Central memory CD8-positive, alpha-beta T cell (primary cell): ENCODE results near the gene SC5D.

Source experiments
- ATAC-seq: fragments of 150-1000 bp; cut with Tn5 transposase; replicated peaks from 2 replicates; pipeline ENCODE4 v1.10.0; 2022; ENCODE audit warnings: mild to moderate bottlenecking, moderate FRiP score, moderate number of reproducible peaks; ENCODE audit not compliant: poor library complexity, severe bottlenecking; ENCODE audit errors: extremely low read depth
- DNase-seq, 2 donors: peaks; one replicate each; pipeline ENCODE4 v3.0.0; 2021; ENCODE audit warnings: low spot score in 2 of 2
- H3K27ac Mint-ChIP-seq: one replicate; pipeline ENCODE4 v1.8.0; 2022; ENCODE audit warnings: low read depth, mild to moderate bottlenecking, moderate library complexity, mixed read lengths
- H3K27me3 Mint-ChIP-seq: one replicate; pipeline ENCODE4 v1.8.0; 2022; ENCODE audit warnings: mixed read lengths
- H3K36me3 Mint-ChIP-seq: one replicate; pipeline ENCODE4 v1.8.0; 2022; ENCODE audit warnings: mild to moderate bottlenecking, moderate library complexity, mixed read lengths; ENCODE audit not compliant: insufficient read depth
- H3K4me1 Mint-ChIP-seq: one replicate; pipeline ENCODE4 v1.8.0; 2022; ENCODE audit warnings: mixed read lengths
- H3K4me3 Mint-ChIP-seq: one replicate; pipeline ENCODE4 v1.8.0; 2022; ENCODE audit warnings: mild to moderate bottlenecking, moderate library complexity, mixed read lengths
- H3K9me3 Mint-ChIP-seq: one replicate; pipeline ENCODE4 v1.8.0; 2022; ENCODE audit warnings: mixed read lengths

Gene SC5D

GRCh38 chr11:121356357-121356756 lies 63.8 kb downstream of the SC5D start:
- no peak overlapping the region for H3K27ac Mint-ChIP-seq
- no peaks in the 10 kb centered on the region for H3K36me3 Mint-ChIP-seq
- H3K27me3 Mint-ChIP-seq: peaks cover 10% of the 10 kb centered on the region
- no peaks in the 10 kb centered on the region for H3K4me1 Mint-ChIP-seq
- no peak for DNase-seq
- no peak for ATAC-seq
- H3K9me3 Mint-ChIP-seq: no peaks in the 10 kb centered on the region
- H3K4me3 Mint-ChIP-seq: no peak overlapping the region
